Aorta (tissue), 5 donors: Measurements from ENCODE around the gene NUP93. TPM values are rescaled to one million over a fixed set of nuclear protein-coding genes. Genes with fewer than 3 reads are reported as not detected.

Experiments used
- ATAC-seq: fragments of 200-7000 bp; cut with Tn5 transposase; one replicate; pipeline ENCODE4 v1.9.1; 2022; ENCODE audit warnings: moderate library complexity; ENCODE audit not compliant: low FRiP score
- DNase-seq, 2 donors: peaks; one replicate each; pipeline ENCODE4 v3.0.0-alpha.2; 2020
- H3K27ac ChIP-seq, 2 donors: one replicate each; pipeline ENCODE4 v1.5.1; 2013; ENCODE audit warnings: low read length in 2 of 2, mild to moderate bottlenecking in 2 of 2, moderate library complexity in 2 of 2, control low read depth in 1 of 2, inconsistent platforms in 1 of 2, low read depth in 1 of 2
- H3K27me3 ChIP-seq, 2 donors: one replicate each; pipeline ENCODE4 v1.6.1; 2013; ENCODE audit warnings: control low read depth in 1 of 2, low read length in 1 of 2, mild to moderate bottlenecking in 1 of 2, moderate library complexity in 1 of 2; ENCODE audit not compliant: insufficient read depth in 2 of 2, control insufficient read depth in 1 of 2
- H3K36me3 ChIP-seq, 2 donors: one replicate each; pipeline ENCODE4 v1.6.1; 2013; ENCODE audit warnings: control low read depth in 1 of 2, low read length in 1 of 2, mild to moderate bottlenecking in 1 of 2; ENCODE audit not compliant: insufficient read depth in 2 of 2, control insufficient read depth in 1 of 2
- H3K4me1 ChIP-seq, 2 donors: one replicate each; pipeline ENCODE4 v1.6.1; 2013; ENCODE audit warnings: low read length in 2 of 2, control low read depth in 1 of 2, mild to moderate bottlenecking in 1 of 2, moderate library complexity in 1 of 2; ENCODE audit not compliant: insufficient read depth in 2 of 2, control insufficient read depth in 1 of 2
- H3K4me3 ChIP-seq, 2 donors: one replicate each; pipeline ENCODE4 v1.5.1; 2013; ENCODE audit warnings: low read length in 2 of 2, control low read depth in 1 of 2, mild to moderate bottlenecking in 1 of 2
- H3K9me3 ChIP-seq: one replicate; pipeline ENCODE4 v1.6.1; 2013; ENCODE audit warnings: mild to moderate bottlenecking, low read length; ENCODE audit not compliant: control insufficient read depth
- WGBS, 2 donors: extraction: QIAGEN DNeasy Blood & Tissue Kit; methylation state at CpG; one replicate each; pipeline ENCODE4 v1.1.7; 2013; 5-methylcytosine and 5-hydroxymethylcytosine counted together
- intact Hi-C, 2 donors: fragments of 100-400 bp; cut with DNase I; formaldehyde crosslinking; loops; one replicate each; pipeline versions ENCODE4 v1.14.2 to v1.15.0; 2022
- polyA plus RNA-seq, 2 donors: library from polyadenylated mRNA; stranded (reverse); fragments of 200-250 nt; gene quantifications; one replicate each; pipeline ENCODE4 v1.2.3, GENCODE V29; 2013
- total RNA-seq, 2 donors: library from RNA; stranded (reverse); fragmentation: NEBNext Ultra II Directional; extraction: Animal tissue kit (Norgen Biotek cat#: 25700); gene quantifications; one replicate each; pipeline ENCODE4 v1.2.1, GENCODE V29; 2021
- donor health status: healthy with polysubstance abuse.
- donor health status: Bipolar disorder and iron deficiency.
- donor health status: DM: no; HTN: no; CAD: no.
- donor health status: DM: no; HTN: no; CAD: no.
- donor health status: DM: yes; HTN: yes; CAD: no.

Gene NUP93
- total and polyA plus RNA-seq, 4 donors = 32.9 to 57.5 (median 43.8) TPM

- no peaks in the 10 kb centered on the region for H3K4me1 ChIP-seq
- H3K9me3 ChIP-seq = no peaks in the 10 kb centered on the region
- no peaks in the 10 kb centered on the region for H3K27me3 ChIP-seq
- WGBS, 2 donors = 78 to 79% methylated on average over 11 of the region's 11 CpGs
- no peak overlapping the region for H3K4me3 ChIP-seq
- ATAC-seq (peak; percentile 23), DNase-seq (no peak)
- H3K27ac ChIP-seq = no peak overlapping the region
- no peaks in the 10 kb centered on the region for H3K36me3 ChIP-seq
- intact Hi-C loops = no loop called here
These were observed 161.8 kb downstream of the NUP93 start for GRCh38 chr16:56891685-56892084.

GRCh38 chr16:56892705-56893104, 162.8 kb downstream of the NUP93 start:
- intact Hi-C loops = no loop called here
- DNase-seq (no peak), ATAC-seq (no peak)
- Histone ChIP-seq H3K36me3 (no peaks in the 10 kb centered on the region), H3K27me3 (no peaks in the 10 kb centered on the region), H3K4me3 (no peak overlapping the region), H3K4me1 (no peaks in the 10 kb centered on the region), H3K27ac (no peak overlapping the region), H3K9me3 (no peaks in the 10 kb centered on the region)
- WGBS, 2 donors = 86 to 89% methylated on average over 14 of the region's 14 CpGs

- no peaks in the 10 kb centered on the region for H3K27me3 ChIP-seq
- 92% methylated on average over 12 of the region's 12 CpGs for WGBS, 2 donors
- H3K27ac ChIP-seq = no peak overlapping the region
- intact Hi-C loops = no loop called here
- ATAC-seq (no peak), DNase-seq (no peak)
- H3K36me3 ChIP-seq = no peaks in the 10 kb centered on the region
- no peak overlapping the region for H3K4me3 ChIP-seq
- H3K4me1 ChIP-seq = no peaks in the 10 kb centered on the region
- no peaks in the 10 kb centered on the region for H3K9me3 ChIP-seq
These were observed 164.5 kb downstream of the NUP93 start for GRCh38 chr16:56894331-56894917.

GRCh38 chr16:56895813-56896212, 165.9 kb downstream of the NUP93 start:
- WGBS, 2 donors = 83 to 84% methylated on average over 4 of the region's 4 CpGs
- no peaks in the 10 kb centered on the region for H3K4me1 ChIP-seq
- no peaks in the 10 kb centered on the region for H3K36me3 ChIP-seq
- H3K4me3 ChIP-seq = no peak overlapping the region
- ATAC-seq = no peak
- no peaks in the 10 kb centered on the region for H3K27me3 ChIP-seq
- no peaks in the 10 kb centered on the region for H3K9me3 ChIP-seq
- no peak for DNase-seq
- intact Hi-C loops = no loop called here
- no peak overlapping the region for H3K27ac ChIP-seq

GRCh38 chr16:56896244-56896643, 166.3 kb downstream of the NUP93 start:
- intact Hi-C loops = no loop called here
- no peaks in the 10 kb centered on the region for H3K4me1 ChIP-seq
- no peak overlapping the region for H3K27ac ChIP-seq
- no peaks in the 10 kb centered on the region for H3K36me3 ChIP-seq
- no peak for ATAC-seq
- 51 to 68% methylated on average over 3 of the region's 3 CpGs for WGBS, 2 donors
- H3K4me3 ChIP-seq = no peak overlapping the region
- H3K27me3 ChIP-seq = no peaks in the 10 kb centered on the region
- DNase-seq = no peak
- H3K9me3 ChIP-seq = no peaks in the 10 kb centered on the region

- ATAC-seq (no peak), DNase-seq (no peak)
- Histone ChIP-seq H3K9me3 (no peaks in the 10 kb centered on the region), H3K27ac (no peak overlapping the region), H3K36me3 (no peaks in the 10 kb centered on the region), H3K4me3 (no peak overlapping the region), H3K27me3 (no peaks in the 10 kb centered on the region), H3K4me1 (no peaks in the 10 kb centered on the region)
- 88 to 90% methylated on average over 8 of the region's 8 CpGs for WGBS, 2 donors
- intact Hi-C loops = no loop called here
These were observed 167.3 kb downstream of the NUP93 start for GRCh38 chr16:56897026-56897799.

GRCh38 chr16:56898847-56899246, 168.9 kb downstream of the NUP93 start:
- no peak overlapping the region for H3K4me3 ChIP-seq
- intact Hi-C loops = no loop called here
- H3K9me3 ChIP-seq = no peaks in the 10 kb centered on the region
- H3K4me1 ChIP-seq = no peaks in the 10 kb centered on the region
- no peak for DNase-seq
- H3K27ac ChIP-seq = no peak overlapping the region
- no peak for ATAC-seq
- H3K27me3 ChIP-seq = no peaks in the 10 kb centered on the region
- WGBS, 2 donors = 96 to 98% methylated on average over 8 of the region's 8 CpGs
- no peaks in the 10 kb centered on the region for H3K36me3 ChIP-seq
